ENCODE measurements around the gene TFF2.

Gene TFF2

GRCh38 chr21:42302794-42303193 lies 48.0 kb downstream of the TFF2 start:
- no peak for DNase-seq

GRCh38 chr21:42302076-42302650 lies 48.6 kb downstream of the TFF2 start:
- DNase-seq: no peak

GRCh38 chr21:42301371-42302075 lies 49.3 kb downstream of the TFF2 start:
- DNase-seq: no peak

- DNase-seq: no peak
These were observed 49.8 kb downstream of the TFF2 start for GRCh38 chr21:42300956-42301355.

- no peak for DNase-seq
These were observed 50.7 kb downstream of the TFF2 start for GRCh38 chr21:42300045-42300583.

- DNase-seq: peak in 3 of 6 experiments; percentile 6 to 26 (median 13)
These were observed 51.3 kb downstream of the TFF2 start for GRCh38 chr21:42299324-42300044.

GRCh38 chr21:42298657-42299056 lies 52.1 kb downstream of the TFF2 start:
- no peak for DNase-seq

GRCh38 chr21:42298237-42298636 lies 52.6 kb downstream of the TFF2 start:
- no peak for DNase-seq

GRCh38 chr21:42297377-42297776 lies 53.4 kb downstream of the TFF2 start:
- no peak for DNase-seq

- no peak for DNase-seq
These were observed 54.3 kb downstream of the TFF2 start for GRCh38 chr21:42296501-42296900.
